ENCODE measurements around the gene GJB3.

- TF ChIP-seq CTCF (IDR thresholded peaks at IDR 0.05), result no peak
- no peak for TF ChIP-seq POLR2AphosphoS5 (IDR thresholded peaks at IDR 0.05)
Measured at GRCh38 chr1:34779526-34779925, 1.5 kb upstream of the GJB3 start.
